Endothelial cell of umbilical vein (primary cell): ENCODE measurements around the gene PLAGL2.

ENCODE experiments used
- MYC ChIP-seq: IDR thresholded peaks from one replicate; pipeline ENCODE4 v1.6.1; 2011; ENCODE audit warnings: mild to moderate bottlenecking, low read depth, low read length
- POLR2A ChIP-seq: IDR thresholded peaks from 2 replicates; pipeline ENCODE4 v1.6.1; 2012; ENCODE audit warnings: low read depth, mild to moderate bottlenecking, control low read depth, low read length
- POLR2AphosphoS5 ChIP-seq: IDR thresholded peaks from 2 replicates; pipeline ENCODE4 v1.6.1; 2012; ENCODE audit warnings: low read depth, mild to moderate bottlenecking, control low read depth, low read length, moderate library complexity; ENCODE audit not compliant: insufficient read depth
- TF ChIP-seq, protein P1 (sequence below), 2 donors: IDR thresholded peaks; 1 replicate in 1 of 2; 2 replicates in 1 of 2; pipeline ENCODE4 v1.5.1; 2011; ENCODE audit warnings: low read length in 2 of 2, mild to moderate bottlenecking in 2 of 2, moderate library complexity in 2 of 2, control low read depth in 1 of 2, inconsistent platforms in 1 of 2, low read depth in 1 of 2; ENCODE audit not compliant: insufficient read depth in 1 of 2; ENCODE audit errors: extremely low read depth in 1 of 2

DNA sequence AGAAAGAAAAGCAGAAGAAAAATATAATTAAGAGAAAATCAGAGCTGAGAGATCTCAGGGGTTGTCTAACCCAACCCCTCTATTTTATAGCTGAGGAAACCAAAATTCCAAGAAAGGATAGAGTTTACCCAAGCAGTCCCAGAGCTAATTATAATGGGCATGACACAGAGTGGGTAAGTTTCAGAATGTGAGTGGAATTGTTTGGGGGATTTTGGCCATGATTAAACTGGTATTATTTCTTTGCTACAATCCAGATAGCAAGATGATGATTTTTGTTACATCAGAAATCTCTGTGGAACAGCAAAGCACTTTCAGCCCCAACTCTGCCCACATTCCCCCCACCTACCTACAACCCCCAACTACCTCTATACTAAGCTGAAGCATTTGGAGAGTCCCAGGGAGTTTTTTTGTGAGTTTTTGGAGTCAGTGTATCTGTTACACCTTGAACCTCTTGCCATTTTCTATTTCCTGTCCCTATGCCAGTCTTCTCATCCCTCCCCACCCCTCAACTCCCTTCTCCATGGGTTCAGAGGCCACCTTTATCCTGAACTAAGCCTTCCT, 24.9 kb upstream of the PLAGL2 start:
- TF ChIP-seq POLR2A (no peak), MYC (no peak), POLR2AphosphoS5 (no peak)
- TF ChIP-seq, protein P1, sequence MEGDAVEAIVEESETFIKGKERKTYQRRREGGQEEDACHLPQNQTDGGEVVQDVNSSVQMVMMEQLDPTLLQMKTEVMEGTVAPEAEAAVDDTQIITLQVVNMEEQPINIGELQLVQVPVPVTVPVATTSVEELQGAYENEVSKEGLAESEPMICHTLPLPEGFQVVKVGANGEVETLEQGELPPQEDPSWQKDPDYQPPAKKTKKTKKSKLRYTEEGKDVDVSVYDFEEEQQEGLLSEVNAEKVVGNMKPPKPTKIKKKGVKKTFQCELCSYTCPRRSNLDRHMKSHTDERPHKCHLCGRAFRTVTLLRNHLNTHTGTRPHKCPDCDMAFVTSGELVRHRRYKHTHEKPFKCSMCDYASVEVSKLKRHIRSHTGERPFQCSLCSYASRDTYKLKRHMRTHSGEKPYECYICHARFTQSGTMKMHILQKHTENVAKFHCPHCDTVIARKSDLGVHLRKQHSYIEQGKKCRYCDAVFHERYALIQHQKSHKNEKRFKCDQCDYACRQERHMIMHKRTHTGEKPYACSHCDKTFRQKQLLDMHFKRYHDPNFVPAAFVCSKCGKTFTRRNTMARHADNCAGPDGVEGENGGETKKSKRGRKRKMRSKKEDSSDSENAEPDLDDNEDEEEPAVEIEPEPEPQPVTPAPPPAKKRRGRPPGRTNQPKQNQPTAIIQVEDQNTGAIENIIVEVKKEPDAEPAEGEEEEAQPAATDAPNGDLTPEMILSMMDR (IDR thresholded peaks at IDR 0.05; ENCODE audit: extremely low read depth in 1 of 2, insufficient read depth in 1 of 2, low read depth in 1 of 2, low read length in 2 of 2), result no peak
